Endothelial cell of umbilical vein (primary cell): ENCODE results near the gene HSPA2. TPM values are rescaled to one million over a fixed set of nuclear protein-coding genes. Genes with fewer than 3 reads are reported as not detected.

Experiments used
- BruUV-seq: library from RNA; stranded (reverse); fragments of 400-500 nt; replicated peaks from 2 replicates; lab custom pipeline; 2021; lab: Mats Ljungman, UMichigan
- CTCF ChIA-PET: fragments of 300-600, 350-600 bp; sonication (Branson Sonifier 250); formaldehyde crosslinking; loops from one replicate; lab custom pipeline; 2021; ENCODE audit warnings: antibody characterized with exemption, inconsistent platforms; lab: Charles Lee
- POLR2A ChIA-PET: fragments of 300-600, 350-600 bp; sonication (Branson Sonifier 250); formaldehyde crosslinking; loops from one replicate; lab custom pipeline; 2021; ENCODE audit warnings: antibody characterized with exemption, inconsistent platforms; lab: Charles Lee
- DNase-seq: peaks from one replicate; pipeline ENCODE4 v3.0.0-alpha.2; 2011; ENCODE audit warnings: low read depth, low spot score
- FAIRE-seq: peaks from 2 replicates; lab custom pipeline; 2011; peaks lifted over from hg19 to GRCh38; lab: Jason Lieb, UNC
- H2AFZ ChIP-seq: 2 replicates; pipeline ENCODE4 v1.6.0; 2012; ENCODE audit warnings: low read depth, low read length, control low read depth, inconsistent platforms
- H3K27ac ChIP-seq: 2 replicates; pipeline ENCODE4 v1.5.1; 2011; ENCODE audit warnings: low read depth, mild to moderate bottlenecking, control low read depth, low read length, moderate library complexity; ENCODE audit not compliant: insufficient read depth
- H3K27me3 ChIP-seq, 2 experiments: 2 replicates each; pipeline versions ENCODE4 v1.6.0 to v1.6.1; 2011; ENCODE audit warnings: low read length in 2 of 2, mixed read lengths in 1 of 2; ENCODE audit not compliant: control insufficient read depth in 2 of 2, insufficient read depth in 2 of 2
- H3K36me3 ChIP-seq, 2 experiments: 2 replicates in 1 of 2; 3 replicates in 1 of 2; pipeline ENCODE4 v1.5.1; 2011; ENCODE audit warnings: low read length in 2 of 2, mild to moderate bottlenecking in 1 of 2, moderate library complexity in 1 of 2; ENCODE audit not compliant: control insufficient read depth in 2 of 2, insufficient read depth in 2 of 2; ENCODE audit errors: extremely low read depth in 1 of 2
- H3K4me1 ChIP-seq: 3 replicates; pipeline ENCODE4 v1.5.1; 2011; ENCODE audit warnings: mild to moderate bottlenecking, low read length; ENCODE audit not compliant: control insufficient read depth, insufficient read depth; ENCODE audit errors: extremely low read depth
- H3K4me2 ChIP-seq: 2 replicates; pipeline ENCODE4 v1.6.1; 2011; ENCODE audit warnings: low read length, control low read depth, mixed read lengths; ENCODE audit not compliant: insufficient read depth
- H3K4me3 ChIP-seq, 3 experiments: fragments of 200-600 bp in 1 of 3; sonication (generic), shearing (Covaris generic) in 1 of 3; replicated peaks in 1 of 3; 2 replicates each; pipeline ENCODE4 v1.5.1; 2011 to 2016; ENCODE audit warnings: control low read depth in 3 of 3, low read length in 3 of 3, mild to moderate bottlenecking in 2 of 3, inconsistent platforms in 1 of 3, low read depth in 1 of 3, moderate library complexity in 1 of 3; ENCODE audit not compliant: insufficient read depth in 1 of 3
- H3K79me2 ChIP-seq: 2 replicates; pipeline ENCODE4 v1.6.0; 2012; ENCODE audit warnings: low read length, inconsistent platforms; ENCODE audit not compliant: control insufficient read depth, insufficient read depth
- H3K9ac ChIP-seq: replicated peaks from 2 replicates; pipeline ENCODE3; 2011; ENCODE audit warnings: low read length, control low read depth; ENCODE audit not compliant: insufficient read depth; ENCODE audit errors: extremely low read depth
- H3K9me1 ChIP-seq: replicated peaks from 3 replicates; pipeline ENCODE4 v1.6.0; 2011; ENCODE audit warnings: mild to moderate bottlenecking, low read length; ENCODE audit not compliant: control insufficient read depth, insufficient read depth; ENCODE audit errors: extremely low read depth
- H3K9me3 ChIP-seq: replicated peaks from 2 replicates; pipeline ENCODE4 v1.5.1; 2012; ENCODE audit warnings: low read length, inconsistent platforms; ENCODE audit not compliant: control insufficient read depth, insufficient read depth
- H4K20me1 ChIP-seq: replicated peaks from 2 replicates; pipeline ENCODE3; 2011; ENCODE audit warnings: mild to moderate bottlenecking, low read length; ENCODE audit not compliant: control insufficient read depth, insufficient read depth; ENCODE audit errors: extremely low read depth
- EZH2 ChIP-seq: IDR thresholded peaks from 2 replicates; pipeline ENCODE4 v1.6.1; 2012; ENCODE audit warnings: borderline replicate concordance, low read depth, mild to moderate bottlenecking, moderate library complexity, low read length, inconsistent platforms; ENCODE audit not compliant: severe bottlenecking
- FOS ChIP-seq: IDR thresholded peaks from 2 replicates; pipeline ENCODE4 v1.6.1; 2011; ENCODE audit warnings: mild to moderate bottlenecking, low read length, moderate library complexity, borderline replicate concordance; ENCODE audit not compliant: insufficient read depth
- GATA2 ChIP-seq: IDR thresholded peaks from 2 replicates; pipeline ENCODE4 v1.7.0; 2011; ENCODE audit warnings: low read depth, mild to moderate bottlenecking, moderate library complexity, mixed read lengths, low read length; ENCODE audit not compliant: insufficient read length, insufficient read depth
- JUN ChIP-seq: IDR thresholded peaks from 2 replicates; pipeline ENCODE4 v1.6.1; 2011; ENCODE audit warnings: borderline replicate concordance, low read depth; ENCODE audit not compliant: insufficient read length, insufficient read depth
- MYC ChIP-seq: IDR thresholded peaks from one replicate; pipeline ENCODE4 v1.6.1; 2011; ENCODE audit warnings: mild to moderate bottlenecking, low read depth, low read length
- POLR2A ChIP-seq: IDR thresholded peaks from 2 replicates; pipeline ENCODE4 v1.6.1; 2012; ENCODE audit warnings: low read depth, mild to moderate bottlenecking, control low read depth, low read length
- POLR2AphosphoS5 ChIP-seq: IDR thresholded peaks from 2 replicates; pipeline ENCODE4 v1.6.1; 2012; ENCODE audit warnings: low read depth, mild to moderate bottlenecking, control low read depth, low read length, moderate library complexity; ENCODE audit not compliant: insufficient read depth
- dilution Hi-C: fragments of 300-500 bp; cut with MboI; formaldehyde crosslinking; loops from one replicate; pipeline ENCODE4 v1.15.0; 2019; ENCODE audit warnings: low sequenced_read_pairs; ENCODE audit not compliant: extremely low pct_ligation_motif_present
- intact Hi-C: fragments of 100-400 bp; cut with micrococcal nuclease; formaldehyde crosslinking; loops from one replicate; pipeline ENCODE4 v1.10.0; 2022
- polyA plus RNA-seq, 4 experiments: library from polyadenylated mRNA; depleted of rRNA in 3 of 4; stranded (reverse) in 3 of 4; unstranded in 1 of 4; fragments of >200 nt; gene quantifications; 2 replicates each; pipeline versions ENCODE4 v1.2.1 to v1.2.3, GENCODE V29; 2011 to 2012; ENCODE audit warnings: missing spikeins in 1 of 4
- total RNA-seq: library from RNA; stranded (reverse); gene quantifications from 2 replicates; pipeline ENCODE4 v1.2.3, GENCODE V29; 2021
- TF ChIP-seq, protein P1 (sequence below), 2 donors: IDR thresholded peaks; 1 replicate in 1 of 2; 2 replicates in 1 of 2; pipeline ENCODE4 v1.5.1; 2011; ENCODE audit warnings: low read length in 2 of 2, mild to moderate bottlenecking in 2 of 2, moderate library complexity in 2 of 2, control low read depth in 1 of 2, inconsistent platforms in 1 of 2, low read depth in 1 of 2; ENCODE audit not compliant: insufficient read depth in 1 of 2; ENCODE audit errors: extremely low read depth in 1 of 2
- TF ChIP-seq, protein P2 (sequence below): IDR thresholded peaks from 2 replicates; pipeline ENCODE4 v1.6.1; 2011; ENCODE audit not compliant: insufficient read depth, insufficient read length

The HSPA2 gene
- total and polyA plus RNA-seq, 2 donors (not counting 3 experiments of a cell fraction or from before 2014, with no cell fraction given) = 5.3 to 11.4 TPM

- no peaks in the 10 kb centered on the region for H3K4me1 ChIP-seq
- CTCF ChIA-PET = interaction anchor here (1.4 to 2.8 kb wide), 3 partner anchors 12 to 17 kb away, joined by 6 to 9 read pairs (median 7); no protein-coding TSS in a partner anchor
- intact Hi-C loops = no loop called here
Observed at GRCh38 chr14:64495252-64495651, 45.3 kb upstream of the HSPA2 start.

More at GRCh38 chr14:64495252-64495651, 45.3 kb upstream of the HSPA2 start:
- Histone ChIP-seq H3K27ac (no peak overlapping the region), H3K27me3 (no peaks in the 10 kb centered on the region), H3K4me2 (no peak overlapping the region), H3K4me3 (no peak overlapping the region), H3K9ac (no peak overlapping the region), H3K36me3 (no peaks in the 10 kb centered on the region), H3K9me1 (no peaks in the 10 kb centered on the region), H3K79me2 (no peaks in the 10 kb centered on the region), H3K9me3 (no peaks in the 10 kb centered on the region), H4K20me1 (no peaks in the 10 kb centered on the region), H2AFZ (no peak overlapping the region)
- POLR2A ChIA-PET = no interaction called here
- no peak for TF ChIP-seq POLR2A
- TF ChIP-seq, protein P1, sequence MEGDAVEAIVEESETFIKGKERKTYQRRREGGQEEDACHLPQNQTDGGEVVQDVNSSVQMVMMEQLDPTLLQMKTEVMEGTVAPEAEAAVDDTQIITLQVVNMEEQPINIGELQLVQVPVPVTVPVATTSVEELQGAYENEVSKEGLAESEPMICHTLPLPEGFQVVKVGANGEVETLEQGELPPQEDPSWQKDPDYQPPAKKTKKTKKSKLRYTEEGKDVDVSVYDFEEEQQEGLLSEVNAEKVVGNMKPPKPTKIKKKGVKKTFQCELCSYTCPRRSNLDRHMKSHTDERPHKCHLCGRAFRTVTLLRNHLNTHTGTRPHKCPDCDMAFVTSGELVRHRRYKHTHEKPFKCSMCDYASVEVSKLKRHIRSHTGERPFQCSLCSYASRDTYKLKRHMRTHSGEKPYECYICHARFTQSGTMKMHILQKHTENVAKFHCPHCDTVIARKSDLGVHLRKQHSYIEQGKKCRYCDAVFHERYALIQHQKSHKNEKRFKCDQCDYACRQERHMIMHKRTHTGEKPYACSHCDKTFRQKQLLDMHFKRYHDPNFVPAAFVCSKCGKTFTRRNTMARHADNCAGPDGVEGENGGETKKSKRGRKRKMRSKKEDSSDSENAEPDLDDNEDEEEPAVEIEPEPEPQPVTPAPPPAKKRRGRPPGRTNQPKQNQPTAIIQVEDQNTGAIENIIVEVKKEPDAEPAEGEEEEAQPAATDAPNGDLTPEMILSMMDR (IDR thresholded peaks at IDR 0.05; ENCODE audit: extremely low read depth in 1 of 2, insufficient read depth in 1 of 2, low read depth in 1 of 2, low read length in 2 of 2) = no peak
- no peak for TF ChIP-seq POLR2AphosphoS5
- TF ChIP-seq FOS = no peak
- TF ChIP-seq, protein P2, sequence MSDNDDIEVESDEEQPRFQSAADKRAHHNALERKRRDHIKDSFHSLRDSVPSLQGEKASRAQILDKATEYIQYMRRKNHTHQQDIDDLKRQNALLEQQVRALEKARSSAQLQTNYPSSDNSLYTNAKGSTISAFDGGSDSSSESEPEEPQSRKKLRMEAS = no peak
- no peak for TF ChIP-seq EZH2
- TF ChIP-seq GATA2 = no peak
- no peak for TF ChIP-seq MYC
- no peak for TF ChIP-seq JUN
- BruUV-seq = no TSS peak
- dilution Hi-C loops = no loop called here
- DNase-seq (no peak), FAIRE-seq (no peak)
